Fibroblast of gingiva (primary cell): ENCODE data around the gene APOL2.
"Not testable (repeated sequence)": the region's sequence is repeated elsewhere in the genome, so short reads cannot be mapped to it uniquely, and the experiment has no call there.

Experiments
- DNase-seq: peaks from one replicate; pipeline ENCODE4 v3.0.0-alpha.2; 2011; ENCODE audit warnings: low read depth

Gene APOL2

GRCh38 chr22:36197514-36198146 is 41.7 kb downstream of the APOL2 start:
- DNase-seq: no peak

GRCh38 chr22:36197065-36197440 is 42.3 kb downstream of the APOL2 start:
- no peak for DNase-seq

DNA sequence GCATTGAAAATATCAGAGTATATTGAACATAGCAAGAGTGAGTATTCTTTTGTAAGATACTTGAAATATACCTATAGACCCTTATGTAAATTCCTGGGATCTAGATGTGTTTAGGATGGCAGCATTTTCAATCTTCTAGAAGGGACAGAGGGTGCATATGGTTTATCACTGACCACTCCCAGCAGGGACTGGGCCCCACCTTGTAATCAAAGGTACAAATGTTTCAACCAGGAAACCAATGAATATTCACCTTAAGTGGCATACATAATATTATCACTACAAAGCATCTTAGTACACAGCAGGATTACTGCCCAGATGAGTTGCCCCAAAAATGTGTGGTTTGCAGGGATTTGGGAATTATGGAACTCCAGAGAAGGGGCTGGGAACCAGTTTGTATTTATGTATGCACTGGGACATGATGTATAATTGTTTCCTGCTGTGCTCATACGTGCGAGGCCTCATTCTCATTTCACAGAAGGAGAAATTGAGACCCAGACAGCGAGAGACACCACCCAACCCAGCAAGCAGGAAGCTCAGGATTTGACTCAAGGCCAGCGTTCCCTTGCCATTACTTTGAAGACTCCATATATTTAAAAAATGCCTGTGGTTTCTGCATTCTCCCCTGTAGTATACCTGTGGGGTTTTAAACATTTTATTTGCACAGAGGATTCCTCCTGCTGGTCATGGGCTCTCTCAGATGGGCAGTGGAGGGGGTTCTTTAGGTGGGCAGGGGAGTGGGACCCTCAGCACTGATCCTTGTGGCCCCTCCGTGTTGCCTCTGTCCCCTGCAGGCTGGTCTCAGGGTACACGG is 42.9 kb downstream of the APOL2 start:
- DNase-seq: no peak

GRCh38 chr22:36194971-36195370 is 44.4 kb downstream of the APOL2 start:
- peak; percentile 70 for DNase-seq

DNA sequence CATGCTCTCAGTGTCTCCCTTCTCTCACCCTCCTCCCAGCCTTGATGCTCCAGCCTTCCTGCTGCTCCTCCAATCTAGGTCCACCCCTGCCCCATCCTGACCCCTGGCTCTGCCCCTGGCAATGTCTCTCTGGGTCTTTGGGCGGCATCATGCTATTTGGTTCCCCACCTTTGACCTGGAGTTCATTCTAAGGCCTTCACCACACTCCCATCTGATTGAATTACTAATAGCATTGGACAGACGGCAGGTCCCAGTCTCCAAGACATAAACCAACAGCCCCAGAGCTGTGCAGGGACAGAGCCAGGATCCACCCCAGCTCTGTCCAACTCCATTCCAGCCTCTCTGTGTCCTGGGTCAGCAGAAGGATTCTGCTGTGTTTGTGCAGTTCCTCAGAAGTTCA is 44.9 kb downstream of the APOL2 start:
- DNase-seq: no peak

GRCh38 chr22:36193577-36193976 is 45.8 kb downstream of the APOL2 start:
- no peak for DNase-seq

- no peak for DNase-seq
These were observed 46.2 kb downstream of the APOL2 start for GRCh38 chr22:36193171-36193570.

DNA sequence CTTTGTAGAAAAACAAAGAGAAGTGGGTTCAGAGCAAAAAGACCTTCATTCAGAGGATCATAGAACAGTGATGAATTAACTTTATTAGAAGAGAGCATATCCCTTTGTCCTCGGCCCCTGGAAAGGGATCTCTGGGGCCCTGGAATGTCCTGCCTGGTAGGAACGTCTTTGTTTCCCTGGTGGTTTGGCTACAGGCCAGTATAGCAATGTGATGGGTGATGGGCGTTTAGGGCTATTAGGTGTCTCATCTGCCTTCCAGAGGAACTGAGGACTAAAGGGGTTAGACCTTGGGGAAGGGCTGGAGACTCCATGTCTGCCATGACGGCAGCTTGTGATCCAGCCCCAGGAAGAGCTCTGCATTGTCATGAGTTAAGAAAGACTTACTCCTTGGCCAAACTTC is 46.8 kb downstream of the APOL2 start:
- no peak for DNase-seq

- DNase-seq: peak; percentile 92
These were observed 48.1 kb downstream of the APOL2 start for GRCh38 chr22:36191106-36191836.

- DNase-seq: not testable (repeated sequence)
These were observed 51.5 kb downstream of the APOL2 start for GRCh38 chr22:36187862-36188261.

- DNase-seq: no peak
These were observed 53.3 kb downstream of the APOL2 start for GRCh38 chr22:36185828-36186624.

DNA sequence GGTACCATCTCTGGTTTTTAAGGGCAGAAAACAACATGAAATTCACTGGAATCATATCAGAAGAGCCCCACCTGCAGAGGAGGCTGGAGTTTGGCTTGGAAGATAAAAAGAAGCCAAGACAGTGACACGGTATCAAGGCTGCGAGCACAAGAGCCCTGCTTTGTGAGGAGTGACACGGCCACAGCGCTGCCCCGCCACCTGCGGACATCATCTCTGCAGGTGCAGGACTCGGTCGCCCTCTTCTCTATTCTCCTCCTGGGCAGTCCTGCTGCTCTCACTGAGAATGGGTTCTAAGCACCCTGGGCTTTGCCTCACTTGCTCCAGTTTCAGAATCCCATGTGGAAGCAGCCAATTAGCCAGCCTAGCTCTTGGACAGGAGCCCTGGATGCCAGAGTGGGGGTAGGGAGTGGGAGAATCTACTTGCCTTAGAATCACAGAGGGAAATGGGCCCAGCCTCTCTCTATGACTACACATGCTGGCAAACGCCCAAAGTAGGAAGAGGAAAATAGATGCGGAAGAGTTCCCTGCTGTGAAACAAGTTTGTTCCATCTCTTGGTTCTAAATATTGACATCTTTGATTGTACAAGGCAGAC is 54.8 kb downstream of the APOL2 start:
- peak; percentile 8 for DNase-seq

GRCh38 chr22:36183446-36183845 is 55.9 kb downstream of the APOL2 start:
- DNase-seq: no peak

- DNase-seq: no peak
These were observed 56.5 kb downstream of the APOL2 start for GRCh38 chr22:36182857-36183256.

DNA sequence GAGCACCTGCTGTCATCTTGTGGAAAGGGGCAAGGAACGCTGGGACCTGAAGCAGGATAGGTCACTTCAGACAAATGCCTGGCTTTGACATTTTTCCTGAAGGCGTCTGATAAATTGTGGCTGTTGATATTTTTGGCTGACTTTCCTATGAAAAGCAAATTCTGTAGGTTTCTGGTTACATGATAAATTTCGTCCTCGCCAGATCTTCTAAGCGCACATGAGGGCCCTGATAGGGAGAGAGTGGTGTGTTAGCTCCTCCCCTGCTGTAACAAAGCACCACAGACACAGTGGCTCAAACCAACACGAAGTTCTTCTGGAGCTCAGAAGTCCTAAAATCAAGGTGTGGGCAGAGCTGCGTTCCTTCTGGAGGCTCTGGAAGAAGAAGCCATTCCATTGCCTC is 57.3 kb downstream of the APOL2 start:
- no peak for DNase-seq

- no peak for DNase-seq
These were observed 58.4 kb downstream of the APOL2 start for GRCh38 chr22:36180928-36181327.

DNA sequence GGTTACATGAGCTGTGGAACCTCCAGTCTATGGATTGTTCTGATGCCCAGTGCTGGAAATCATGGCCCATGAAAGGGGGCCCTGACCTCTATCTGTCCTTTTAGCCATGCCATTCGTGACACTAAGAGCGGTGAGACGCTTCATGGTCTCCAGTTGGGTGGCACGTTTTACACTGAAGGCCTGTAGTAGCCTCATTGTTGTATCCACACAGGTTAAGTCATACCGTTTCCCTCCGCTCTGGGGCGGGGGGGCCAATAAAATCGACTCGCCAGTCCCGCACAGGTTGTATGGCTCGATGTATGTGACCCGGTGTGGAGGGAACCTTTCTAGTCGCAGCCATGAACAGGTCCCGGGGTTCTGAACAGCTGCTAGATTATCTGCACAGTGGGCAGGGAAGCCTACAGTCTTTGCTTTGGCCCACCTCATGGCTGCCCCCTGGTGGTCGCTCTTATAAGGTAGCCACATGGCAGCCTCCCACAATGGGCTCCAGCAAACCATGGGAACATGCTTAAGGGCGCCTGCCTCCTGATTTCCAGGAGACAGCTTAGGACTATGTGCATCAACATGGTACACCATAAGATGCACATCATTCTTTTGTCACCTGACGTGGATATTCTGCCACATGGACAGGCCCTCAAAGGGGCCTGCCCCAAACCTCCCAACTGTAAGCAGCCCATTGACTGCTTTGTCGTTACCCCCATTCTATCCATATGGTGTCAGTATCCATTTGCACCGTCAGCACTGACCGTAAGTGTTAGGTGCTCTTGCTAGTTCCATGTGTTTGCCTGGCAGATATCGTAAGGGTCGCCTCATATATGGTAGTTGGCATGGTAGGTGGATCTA is 59.1 kb downstream of the APOL2 start:
- peak; percentile 51 for DNase-seq

GRCh38 chr22:36177160-36177559 is 62.2 kb downstream of the APOL2 start:
- DNase-seq: no peak
